OCI-LY1 (cell line): ENCODE measurements around the gene TNRC6C.
A peak's percentile ranks its signal among the peaks of the same experiment; 100 is the strongest.

Experiments
- H2AFZ ChIP-seq: fragments of 200-600 bp; sonication (generic), shearing (Covaris generic); 2 replicates; pipeline ENCODE4 v1.6.0; 2014; ENCODE audit warnings: antibody characterized with exemption, mild to moderate bottlenecking, low read length
- H3F3A ChIP-seq: fragments of 200-600 bp; sonication (generic), shearing (Covaris generic); 2 replicates; pipeline ENCODE4 v1.6.0; 2014; ENCODE audit warnings: mild to moderate bottlenecking, antibody characterized with exemption, low read length, moderate library complexity; ENCODE audit not compliant: insufficient read depth
- H3K27ac ChIP-seq: fragments of 200-600 bp; sonication (generic); 2 replicates; pipeline ENCODE4 v1.5.1; 2014; ENCODE audit warnings: low read length, mixed run types, mild to moderate bottlenecking, low read depth; ENCODE audit not compliant: poor library complexity, severe bottlenecking
- H3K27me3 ChIP-seq: fragments of 200-600 bp; sonication (generic); 2 replicates; pipeline ENCODE4 v1.6.0; 2014; ENCODE audit warnings: antibody characterized with exemption, mild to moderate bottlenecking, low read length, moderate library complexity; ENCODE audit not compliant: insufficient read depth
- H3K36me3 ChIP-seq: fragments of 200-600 bp; sonication (generic); 2 replicates; pipeline ENCODE4 v1.6.1; 2014; ENCODE audit warnings: mild to moderate bottlenecking, antibody characterized with exemption, low read length, moderate library complexity, mixed read lengths; ENCODE audit not compliant: insufficient read depth
- H3K4me1 ChIP-seq: fragments of 200-600 bp; sonication (generic); 2 replicates; pipeline ENCODE4 v1.5.1; 2014; ENCODE audit warnings: mild to moderate bottlenecking, low read length, moderate library complexity; ENCODE audit not compliant: insufficient read depth, severe bottlenecking
- H3K4me2 ChIP-seq: fragments of 200-600 bp; sonication (generic), shearing (Covaris generic); 2 replicates; pipeline ENCODE4 v1.6.1; 2014; ENCODE audit warnings: low read length
- H3K4me3 ChIP-seq: fragments of 200-600 bp; sonication (generic); 2 replicates; pipeline ENCODE4 v1.5.1; 2014; ENCODE audit warnings: low read length, low read depth, mild to moderate bottlenecking, mixed read lengths; ENCODE audit not compliant: poor library complexity, severe bottlenecking
- H3K79me2 ChIP-seq: fragments of 200-600 bp; shearing (Covaris generic); 2 replicates; pipeline ENCODE4 v1.6.1; 2016; ENCODE audit warnings: mixed run types, low read length, mixed read lengths; ENCODE audit not compliant: insufficient read depth
- H3K9ac ChIP-seq: fragments of 200-600 bp; sonication (generic), shearing (Covaris generic); 2 replicates; pipeline ENCODE4 v1.6.1; 2014; ENCODE audit warnings: mild to moderate bottlenecking, low read length, mixed read lengths
- H3K9me2 ChIP-seq: fragments of 200-600 bp; sonication (generic), shearing (Covaris generic); 2 replicates; pipeline ENCODE4 v1.6.1; 2014; ENCODE audit warnings: low read depth, mild to moderate bottlenecking, low read length, mixed read lengths
- H3K9me3 ChIP-seq: fragments of 200-600 bp; shearing (Covaris generic); 2 replicates; pipeline ENCODE4 v1.6.1; 2014; ENCODE audit warnings: low read length, mixed read lengths
- H4K20me1 ChIP-seq: fragments of 200-600 bp; sonication (generic), shearing (Covaris generic); 2 replicates; pipeline ENCODE4 v1.6.0; 2016; ENCODE audit warnings: mild to moderate bottlenecking, low read length; ENCODE audit not compliant: insufficient read depth
- CTCF ChIP-seq: fragments of 200-600 bp; sonication (generic), shearing (Covaris generic); IDR thresholded peaks from 2 replicates; pipeline ENCODE4 v1.5.1; 2017; ENCODE audit warnings: mild to moderate bottlenecking, antibody characterized with exemption, low read length, moderate library complexity, mixed read lengths
- EZH2 ChIP-seq: fragments of 200-600 bp; sonication (generic), shearing (Covaris generic); IDR thresholded peaks from 2 replicates; pipeline ENCODE4 v1.8.0; 2017; ENCODE audit warnings: borderline replicate concordance, mixed run types, mild to moderate bottlenecking, antibody characterized with exemption, low read length, moderate library complexity, mixed read lengths

The TNRC6C gene

GRCh38 chr17:77957857-77958715, at the start of gene TNRC6C:
TSS of gene TNRC6C (plus strand) at chr17:77958703. CDS start at chr17:78004207, 45,504 bp downstream.
- H4K20me1 ChIP-seq = no peaks in the 10 kb centered on the region
- H3K4me2 ChIP-seq = peak within 1 kb of the TSS; percentile 75
- peaks cover 18% of the 10 kb centered on the region; the same call in 1 of the 2 replicates for H3K36me3 ChIP-seq
- H3K9ac ChIP-seq = peak within 1 kb of the TSS; percentile 56; the same call in 1 of the 2 replicates
- H3K4me1 ChIP-seq = peaks cover 21% of the 10 kb centered on the region
- H3K79me2 ChIP-seq = no peaks in the 10 kb centered on the region
- H3K9me3 ChIP-seq = 0 out of 2 replicates have a peak, but pooled peaks cover 3% of the 10 kb centered on the region
- no peak within 1 kb of the TSS for H3K27ac ChIP-seq
- H3K9me2 ChIP-seq = no peaks in the 10 kb centered on the region
- no peak within 1 kb of the TSS for H2AFZ ChIP-seq
- peak within 1 kb of the TSS; percentile 67 for H3K4me3 ChIP-seq
- no peak for TF ChIP-seq EZH2
- no peak for TF ChIP-seq CTCF
- no peaks in the 10 kb centered on the region for H3F3A ChIP-seq
- peaks cover 13% of the 10 kb centered on the region; the same call in 1 of the 2 replicates for H3K27me3 ChIP-seq

GRCh38 chr17:77909236-77909635, 49.3 kb upstream of the TNRC6C start:
- H3K4me1 ChIP-seq = no peaks in the 10 kb centered on the region
- no peaks in the 10 kb centered on the region for H3F3A ChIP-seq
- H3K4me2 ChIP-seq = no peak overlapping the region
- no peaks in the 10 kb centered on the region for H3K36me3 ChIP-seq
- no peaks in the 10 kb centered on the region for H3K9me2 ChIP-seq
- H3K9ac ChIP-seq = no peak overlapping the region
- H3K27ac ChIP-seq = no peak overlapping the region
- TF ChIP-seq CTCF (no peak), EZH2 (no peak)
- no peaks in the 10 kb centered on the region for H4K20me1 ChIP-seq
- H3K4me3 ChIP-seq = no peak overlapping the region
- H2AFZ ChIP-seq = no peak overlapping the region
- H3K79me2 ChIP-seq = no peaks in the 10 kb centered on the region
- H3K27me3 ChIP-seq = 0 out of 2 replicates have a peak, but pooled peaks cover 3% of the 10 kb centered on the region
- no peaks in the 10 kb centered on the region for H3K9me3 ChIP-seq

GRCh38 chr17:77909816-77910215, 48.7 kb upstream of the TNRC6C start:
- no peaks in the 10 kb centered on the region for H4K20me1 ChIP-seq
- H3K9me2 ChIP-seq = no peaks in the 10 kb centered on the region
- no peak overlapping the region for H3K27ac ChIP-seq
- 0 out of 2 replicates have a peak, but pooled peaks cover 6% of the 10 kb centered on the region for H3K27me3 ChIP-seq
- H3K9ac ChIP-seq = no peak overlapping the region
- H3K9me3 ChIP-seq = no peaks in the 10 kb centered on the region
- H3F3A ChIP-seq = no peaks in the 10 kb centered on the region
- TF ChIP-seq EZH2 (no peak), CTCF (no peak)
- H3K4me2 ChIP-seq = no peak overlapping the region
- H3K4me3 ChIP-seq = no peak overlapping the region
- H3K36me3 ChIP-seq = no peaks in the 10 kb centered on the region
- H3K4me1 ChIP-seq = no peaks in the 10 kb centered on the region
- H3K79me2 ChIP-seq = no peaks in the 10 kb centered on the region
- H2AFZ ChIP-seq = no peak overlapping the region
